ELF-1 (cell line): ENCODE measurements around the gene DHX40.
"Not testable (repeated sequence)": the region's sequence is repeated elsewhere in the genome, so short reads cannot be mapped to it uniquely, and the experiment has no call there.

Source experiments
- DNase-seq: peaks from one replicate; pipeline ENCODE4 v3.0.0-alpha.2; 2016; ENCODE audit warnings: low read depth, low spot score

Gene DHX40, protein sequence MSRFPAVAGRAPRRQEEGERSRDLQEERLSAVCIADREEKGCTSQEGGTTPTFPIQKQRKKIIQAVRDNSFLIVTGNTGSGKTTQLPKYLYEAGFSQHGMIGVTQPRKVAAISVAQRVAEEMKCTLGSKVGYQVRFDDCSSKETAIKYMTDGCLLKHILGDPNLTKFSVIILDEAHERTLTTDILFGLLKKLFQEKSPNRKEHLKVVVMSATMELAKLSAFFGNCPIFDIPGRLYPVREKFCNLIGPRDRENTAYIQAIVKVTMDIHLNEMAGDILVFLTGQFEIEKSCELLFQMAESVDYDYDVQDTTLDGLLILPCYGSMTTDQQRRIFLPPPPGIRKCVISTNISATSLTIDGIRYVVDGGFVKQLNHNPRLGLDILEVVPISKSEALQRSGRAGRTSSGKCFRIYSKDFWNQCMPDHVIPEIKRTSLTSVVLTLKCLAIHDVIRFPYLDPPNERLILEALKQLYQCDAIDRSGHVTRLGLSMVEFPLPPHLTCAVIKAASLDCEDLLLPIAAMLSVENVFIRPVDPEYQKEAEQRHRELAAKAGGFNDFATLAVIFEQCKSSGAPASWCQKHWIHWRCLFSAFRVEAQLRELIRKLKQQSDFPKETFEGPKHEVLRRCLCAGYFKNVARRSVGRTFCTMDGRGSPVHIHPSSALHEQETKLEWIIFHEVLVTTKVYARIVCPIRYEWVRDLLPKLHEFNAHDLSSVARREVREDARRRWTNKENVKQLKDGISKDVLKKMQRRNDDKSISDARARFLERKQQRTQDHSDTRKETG

DNA sequence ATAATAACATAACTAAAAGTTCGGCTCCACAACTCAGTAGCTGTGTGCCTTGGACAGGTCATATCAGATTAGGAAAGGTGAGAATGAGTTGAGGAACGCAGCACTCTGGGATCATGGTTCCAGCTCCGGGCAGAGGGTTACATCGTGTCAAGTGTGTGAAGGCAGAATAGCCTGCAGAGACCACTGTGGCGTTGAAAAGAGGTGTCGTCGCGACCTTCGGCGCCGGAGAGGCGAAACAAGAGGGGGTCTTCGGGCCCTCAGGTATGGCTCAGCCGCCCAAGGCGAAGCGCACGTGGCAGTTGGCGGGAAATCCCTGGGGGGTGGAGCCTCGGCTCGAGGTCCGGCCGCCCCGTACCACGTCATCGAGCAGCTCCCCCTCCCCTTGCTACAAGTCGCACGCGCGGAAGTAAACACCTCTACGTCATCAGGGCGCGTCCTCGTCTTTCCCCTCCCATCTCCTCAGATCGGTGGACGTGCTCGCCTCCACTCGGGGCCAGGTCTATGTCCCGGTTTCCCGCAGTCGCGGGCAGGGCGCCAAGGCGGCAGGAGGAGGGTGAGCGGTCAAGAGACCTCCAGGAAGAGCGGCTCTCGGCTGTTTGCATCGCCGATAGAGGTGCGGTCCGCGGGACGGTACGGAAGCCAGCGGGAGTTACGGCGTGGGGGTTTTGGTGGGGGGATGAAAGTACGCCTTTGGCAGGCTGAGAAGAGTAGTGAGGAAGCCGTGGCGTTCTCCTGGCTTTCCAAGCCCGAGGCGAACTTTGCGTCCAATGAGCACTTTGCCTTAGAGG lies at the start of gene DHX40:
Gene DHX40, plus strand, starts transcription at position 440 of the 788 bp plus-strand sequence. Its CDS starts 62 bp downstream, at position 502.
- DNase-seq, result peak; percentile 97

DNA sequence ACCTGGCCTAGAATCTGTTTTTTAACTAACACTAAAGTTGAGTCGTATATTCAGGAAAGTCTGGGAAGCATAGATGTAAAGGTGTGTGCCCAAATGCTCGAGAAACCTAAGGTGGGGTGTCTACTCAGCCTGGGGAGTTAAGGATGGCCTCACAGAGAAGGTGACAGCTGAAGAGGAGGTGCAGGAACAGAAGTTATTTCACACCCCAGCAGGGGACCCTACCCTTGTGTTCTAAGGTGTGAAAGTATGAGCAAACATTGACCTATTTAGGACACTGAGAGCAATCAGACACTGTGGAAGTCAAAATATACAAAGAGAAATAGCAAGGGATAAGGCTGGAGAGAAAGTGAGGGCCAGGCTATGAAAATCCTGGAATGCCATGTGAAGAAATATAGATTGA lies 49.0 kb upstream of the DHX40 start:
- no peak for DNase-seq

DNA sequence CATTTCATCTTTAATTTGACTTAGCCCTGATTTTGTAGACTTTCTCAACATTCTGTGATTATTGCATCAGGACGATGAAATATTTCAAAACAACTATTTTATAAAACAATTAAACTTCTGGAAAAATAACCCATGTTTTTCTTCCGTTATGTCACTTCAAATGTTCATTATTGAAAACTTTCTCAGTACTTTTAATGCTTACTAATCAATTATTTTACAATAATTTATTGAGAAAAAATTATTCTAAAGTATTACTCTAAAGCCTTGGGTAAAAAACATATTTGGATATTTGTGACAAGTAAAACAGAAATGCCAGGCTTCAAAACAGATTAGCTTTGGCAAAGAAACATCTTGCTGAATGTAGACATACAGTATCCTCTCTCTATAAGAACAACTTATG lies 46.3 kb upstream of the DHX40 start:
- DNase-seq, result no peak

DNA sequence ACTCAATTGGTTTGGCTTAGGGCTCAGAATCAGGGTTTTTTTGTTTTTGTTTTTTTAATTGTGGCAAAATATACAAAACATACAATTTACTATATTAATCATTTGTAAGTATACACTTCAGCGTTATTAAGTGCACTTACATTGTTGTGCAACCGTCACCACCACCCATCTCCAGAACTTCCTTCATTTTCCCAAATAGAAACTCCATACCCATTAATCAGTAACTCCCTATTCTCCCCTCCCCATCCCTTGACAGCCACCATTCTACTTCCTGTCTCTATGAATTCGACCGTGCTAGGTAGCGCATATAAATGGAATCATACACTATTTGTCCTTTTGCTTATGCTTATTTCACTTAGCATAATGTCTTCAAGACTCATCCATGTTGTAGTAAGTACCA lies 45.2 kb upstream of the DHX40 start:
- DNase-seq, result no peak

DNA sequence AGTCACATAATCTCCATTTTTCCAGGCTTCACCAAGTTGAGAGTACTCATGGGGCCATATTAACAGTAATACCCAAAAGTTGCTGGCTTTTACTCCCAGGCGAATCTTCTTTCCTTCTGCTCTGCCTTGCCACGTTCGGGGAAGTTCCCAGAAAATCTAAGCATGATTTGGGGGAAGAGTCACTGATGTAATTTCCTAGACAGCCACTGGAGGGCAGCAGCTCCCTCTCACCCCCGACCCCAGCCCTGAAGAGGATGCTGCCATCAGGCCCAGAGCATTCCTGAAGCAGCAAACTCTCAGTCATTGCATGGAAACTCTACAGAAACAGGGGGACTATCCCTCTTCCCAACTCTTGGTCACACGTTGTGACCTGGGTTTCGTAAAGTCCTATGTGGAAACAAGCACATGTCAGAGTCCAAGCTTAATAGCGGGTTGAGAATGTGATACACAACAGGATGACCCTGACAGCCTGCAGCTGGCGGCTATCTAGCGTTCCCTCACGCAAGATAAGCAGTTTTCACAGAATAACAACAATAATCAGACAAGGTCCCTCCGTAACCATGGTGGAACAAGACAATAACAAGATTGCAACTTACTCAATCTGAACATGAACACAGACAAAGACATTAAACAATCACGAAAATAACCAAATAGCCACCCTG lies 43.8 kb upstream of the DHX40 start:
- peak; percentile 87 for DNase-seq

DNA sequence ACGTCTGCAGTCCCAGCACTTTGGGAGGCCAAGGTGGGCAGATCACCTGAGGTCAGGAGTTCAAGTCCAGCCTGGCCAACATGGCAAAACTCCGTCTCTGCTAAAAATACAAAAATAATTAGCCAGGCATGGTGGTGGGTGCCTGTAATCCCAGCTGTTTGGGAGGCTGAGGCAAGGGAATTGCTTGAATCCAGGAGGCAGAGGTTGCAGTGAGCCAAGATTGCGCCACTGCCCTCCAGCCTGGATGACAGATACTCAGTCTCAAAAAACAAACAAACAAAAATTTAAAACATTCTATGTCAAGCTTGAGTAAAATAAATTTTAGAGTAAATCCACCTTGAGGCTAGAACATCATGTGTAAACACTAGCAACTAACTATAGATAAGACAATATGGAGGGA lies 40.5 kb upstream of the DHX40 start:
- not testable (repeated sequence) for DNase-seq

DNA sequence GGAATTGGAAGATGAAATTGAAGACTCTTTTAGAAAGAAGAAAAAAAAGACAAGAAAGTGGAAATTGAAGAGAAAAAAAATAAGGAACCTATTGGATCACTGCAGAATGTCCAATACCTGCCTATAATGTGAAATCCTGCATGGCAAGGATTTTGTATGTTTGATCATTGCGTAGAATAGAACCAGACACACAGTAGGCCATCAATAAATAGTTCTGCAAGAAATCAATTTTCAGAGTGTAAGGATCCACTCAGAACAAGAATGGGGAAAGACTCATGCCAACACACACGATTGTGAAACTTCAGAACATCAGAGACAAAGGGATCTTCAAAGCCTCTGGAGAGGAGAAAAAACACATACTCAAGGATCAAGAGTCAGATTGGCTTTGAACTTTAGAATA lies 39.7 kb upstream of the DHX40 start:
- no peak for DNase-seq

DNA sequence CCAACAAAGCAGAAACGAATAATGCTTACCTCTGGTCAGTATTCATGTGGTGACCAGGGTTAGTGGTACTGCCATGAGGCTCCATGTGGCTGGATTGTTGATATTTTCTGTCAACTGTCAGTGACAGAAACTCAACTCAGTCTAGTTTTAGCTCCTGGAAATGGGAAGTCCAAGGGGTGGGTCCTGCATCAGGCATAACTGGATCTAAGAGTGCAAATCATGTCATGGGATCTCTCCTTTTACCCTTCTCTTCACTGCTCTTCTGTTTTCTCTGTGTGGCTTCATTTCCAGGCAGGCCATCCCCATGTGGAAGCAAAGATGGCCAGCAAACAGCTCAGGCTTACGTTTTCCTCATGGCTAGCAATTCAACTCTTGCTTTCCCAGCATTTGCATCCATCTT lies 39.0 kb upstream of the DHX40 start:
- no peak for DNase-seq

DNA sequence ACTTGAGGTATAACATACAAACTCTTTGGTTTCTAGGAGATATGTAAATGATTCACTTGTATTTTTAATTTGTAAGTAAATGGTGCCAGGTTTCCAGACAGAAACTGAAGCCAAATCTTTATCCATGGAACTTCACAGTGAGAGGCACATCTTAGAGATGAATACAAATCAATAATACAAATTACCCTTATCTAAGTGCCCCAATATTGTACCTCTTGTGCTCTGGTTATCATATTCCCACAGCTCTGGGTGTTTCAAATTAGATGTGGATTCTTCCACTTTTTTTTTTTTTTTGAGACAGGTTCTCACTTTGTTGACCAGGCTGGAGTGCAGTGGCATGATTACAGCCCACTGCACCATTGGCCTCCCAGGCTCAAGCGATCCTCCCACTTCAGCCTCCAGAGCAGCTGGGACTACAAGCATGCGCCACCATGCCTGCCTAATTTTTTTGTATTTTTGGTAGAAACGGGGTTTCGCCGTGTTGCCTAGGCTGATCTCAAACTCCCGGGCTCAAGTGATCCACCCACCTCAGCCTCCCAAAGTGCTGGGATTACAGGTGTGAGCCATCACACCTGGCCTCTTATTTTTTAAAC lies 38.0 kb upstream of the DHX40 start:
- DNase-seq, result no peak

DNA sequence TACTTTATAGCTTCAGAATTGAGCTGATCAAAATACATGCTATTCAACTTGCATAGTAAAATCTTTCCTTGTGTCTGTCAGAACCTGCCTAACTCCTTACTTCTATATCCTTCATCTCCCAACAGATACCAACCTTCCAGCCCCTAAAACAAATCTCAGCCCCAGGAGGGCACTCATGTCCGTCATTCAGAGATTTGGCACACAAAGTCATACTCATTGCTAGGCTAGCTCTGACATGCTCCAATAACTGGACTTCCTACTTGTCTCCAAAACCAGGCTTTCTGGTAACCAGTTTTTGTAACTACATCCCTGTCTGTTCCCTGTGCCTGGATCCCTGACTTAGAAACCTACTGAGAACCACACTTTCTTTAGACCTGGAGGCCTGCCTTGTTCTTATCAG lies 37.5 kb upstream of the DHX40 start:
- no peak for DNase-seq

DNA sequence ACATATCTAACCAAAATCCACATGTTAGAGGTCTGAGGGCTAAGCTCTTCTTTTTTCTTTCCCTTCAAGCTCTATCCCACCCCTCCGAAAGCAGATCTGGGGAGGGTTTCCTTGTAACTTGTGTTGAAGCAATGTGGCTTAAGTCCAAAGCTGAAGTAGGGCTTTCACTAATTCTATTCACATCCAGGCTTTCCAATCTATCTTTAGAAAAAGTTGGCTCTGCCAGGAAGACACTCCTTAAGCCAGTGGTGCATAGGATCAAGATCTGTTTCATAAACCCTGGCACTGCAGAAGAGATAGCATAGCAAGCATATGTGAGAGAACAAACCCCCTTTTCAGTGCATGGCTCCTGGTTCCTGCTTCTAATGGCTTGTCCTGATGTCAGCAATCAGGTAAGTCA lies 34.9 kb upstream of the DHX40 start:
- no peak for DNase-seq

DNA sequence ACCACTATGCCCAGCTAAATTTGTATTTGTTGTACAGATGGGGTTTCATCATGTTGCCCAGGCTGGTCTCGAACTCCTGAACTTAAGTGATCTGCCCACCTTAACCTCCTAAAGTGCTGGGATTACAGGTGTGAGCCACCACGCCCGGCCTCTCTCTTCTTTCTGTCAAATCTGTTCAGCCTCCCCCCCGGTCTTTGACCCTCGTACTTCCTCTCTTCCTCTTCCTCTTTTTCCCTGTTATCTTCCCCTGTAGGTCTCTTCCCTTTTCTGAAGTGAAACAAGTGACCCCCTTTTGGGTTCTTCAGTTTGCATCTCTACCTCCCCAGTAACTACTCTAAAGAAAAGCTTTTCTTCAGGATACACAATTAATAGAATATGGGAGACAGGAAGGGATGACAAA lies 31.7 kb upstream of the DHX40 start:
- DNase-seq, result no peak

DNA sequence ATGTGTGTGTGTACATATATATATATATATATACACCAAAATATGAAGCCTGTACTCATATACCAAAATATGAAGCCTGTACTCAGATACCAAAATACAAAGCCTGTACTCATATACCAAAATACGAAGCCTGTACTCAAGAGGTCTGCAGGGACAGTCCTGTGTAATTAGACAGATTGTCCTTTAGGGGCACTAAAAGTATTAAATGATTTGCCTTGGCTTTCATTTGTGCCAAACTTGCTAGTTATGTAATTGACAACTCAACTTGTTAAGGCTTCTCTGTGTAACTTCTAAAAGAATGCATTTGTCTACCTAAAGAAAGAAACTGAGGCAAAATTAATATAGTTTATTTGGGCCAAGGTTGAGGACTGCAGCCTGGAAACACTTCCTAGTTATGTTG lies 30.8 kb upstream of the DHX40 start:
- DNase-seq, result no peak

DNA sequence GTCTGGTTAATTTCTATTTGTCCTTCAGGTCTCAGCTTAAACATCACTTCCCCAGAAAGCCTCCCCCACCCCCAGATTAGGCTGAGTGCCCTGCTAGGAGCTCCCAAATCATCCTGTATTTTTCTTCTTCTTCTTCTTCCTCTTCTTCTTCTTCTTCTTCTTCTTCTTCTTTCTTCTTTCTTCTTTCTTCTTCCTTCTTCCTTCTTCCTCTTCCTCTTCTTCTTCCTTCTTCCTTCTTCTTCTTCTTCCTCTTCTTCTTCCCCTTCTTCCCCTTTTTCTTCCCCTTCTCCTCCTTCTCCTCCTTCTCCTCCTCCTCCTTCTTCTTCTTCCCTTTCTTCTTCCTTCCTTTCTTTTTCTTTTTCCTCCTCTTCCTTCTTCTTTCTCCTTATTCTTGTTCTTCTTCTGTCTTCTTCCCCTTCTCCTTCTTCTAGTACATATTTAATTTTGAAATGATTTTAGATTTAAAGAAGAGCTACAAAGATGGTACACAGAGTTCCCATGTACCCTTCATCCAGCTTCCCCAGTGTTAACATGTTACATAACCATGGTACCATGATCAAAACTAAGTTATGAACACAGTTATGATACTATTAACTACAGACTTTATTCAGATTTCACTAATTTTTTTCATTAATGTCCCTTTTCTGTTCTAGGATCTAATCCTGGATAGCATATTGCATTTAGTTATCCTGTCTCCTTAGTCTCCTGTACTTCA lies 27.1 kb upstream of the DHX40 start:
- DNase-seq, result no peak

DNA sequence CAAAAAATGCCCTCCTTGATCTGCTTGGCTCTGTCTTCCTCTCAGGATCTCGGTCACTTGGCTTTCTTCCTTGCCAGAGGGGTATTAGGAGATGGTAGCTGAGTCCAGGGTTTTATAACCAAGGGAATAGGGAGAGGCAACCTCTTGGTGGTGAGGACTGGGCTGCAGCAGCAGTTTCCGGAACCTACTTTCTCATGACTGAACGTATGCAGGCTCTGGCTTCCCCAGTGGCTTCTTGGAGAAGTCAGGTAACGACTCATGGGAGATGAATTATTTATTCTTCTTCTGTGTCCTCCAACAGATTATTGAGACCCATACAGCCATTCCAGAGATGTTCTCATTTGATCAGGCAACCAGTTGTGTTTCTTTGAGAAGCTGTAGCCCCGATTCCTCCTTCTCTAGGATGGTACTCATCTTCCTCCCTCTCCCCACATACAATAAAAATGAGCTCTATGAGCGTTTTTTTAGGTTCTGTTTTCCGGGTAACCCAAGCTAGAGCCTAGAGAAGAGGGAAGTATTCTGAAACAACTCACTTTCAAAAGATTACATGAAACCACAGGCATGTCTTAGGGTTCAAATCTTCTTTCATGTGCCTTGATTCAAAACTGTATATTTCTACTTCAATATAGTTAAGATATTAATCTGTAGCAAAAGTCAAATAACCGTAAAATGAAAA lies 22.3 kb upstream of the DHX40 start:
- no peak for DNase-seq

DNA sequence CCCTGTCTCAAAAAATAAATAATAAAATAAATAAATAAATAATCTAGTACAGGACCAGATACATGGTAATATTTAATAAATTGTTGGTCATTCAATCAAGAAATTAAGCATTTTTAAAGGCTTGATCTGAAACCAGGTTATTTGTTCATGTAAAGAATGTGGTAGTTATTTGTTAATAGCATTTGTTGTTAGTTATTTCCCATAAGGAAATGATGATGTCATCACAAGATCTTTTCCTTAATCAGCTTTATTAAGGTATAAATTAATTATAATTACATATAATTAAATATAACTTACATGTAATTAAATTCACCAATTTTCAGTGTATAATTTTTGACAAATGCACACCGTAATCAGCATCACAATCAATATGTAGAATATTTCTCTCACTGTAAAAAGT lies 19.5 kb upstream of the DHX40 start:
- no peak for DNase-seq

DNA sequence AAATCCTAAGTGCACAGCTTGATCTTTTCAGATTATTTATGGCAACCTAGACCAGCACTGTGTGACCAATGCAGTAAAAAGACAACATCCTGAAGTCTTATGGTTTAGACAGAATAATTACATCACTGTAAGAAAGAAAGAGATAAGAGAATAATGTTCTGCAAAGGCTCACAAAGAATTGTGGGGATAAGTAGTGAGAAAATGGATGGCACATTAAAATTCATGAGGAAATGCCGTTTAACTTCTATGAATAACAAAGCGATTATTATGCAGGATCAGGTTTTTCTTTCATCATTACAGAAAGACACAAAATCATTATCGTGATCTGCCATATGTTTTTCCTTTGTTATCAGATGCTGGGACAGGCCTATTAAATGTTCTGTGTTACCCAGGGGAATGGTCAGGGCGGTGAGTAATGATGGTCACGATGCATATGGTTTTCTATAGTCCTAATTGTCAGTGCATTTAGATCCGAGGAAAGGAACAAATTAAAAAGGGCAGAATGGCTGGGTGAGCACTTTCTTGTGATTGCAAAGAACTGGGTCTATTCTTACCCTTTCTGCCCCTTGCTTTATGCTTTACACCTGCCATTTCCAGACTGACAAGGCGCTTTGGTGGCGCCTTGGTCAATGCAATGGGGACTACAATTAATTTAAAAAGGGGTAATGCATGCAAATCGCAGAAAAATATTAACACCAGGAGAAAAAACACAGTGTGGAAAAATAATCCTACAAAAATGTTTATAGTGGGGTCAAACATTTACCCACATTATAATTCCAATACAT lies 18.1 kb upstream of the DHX40 start:
- DNase-seq, result no peak

DNA sequence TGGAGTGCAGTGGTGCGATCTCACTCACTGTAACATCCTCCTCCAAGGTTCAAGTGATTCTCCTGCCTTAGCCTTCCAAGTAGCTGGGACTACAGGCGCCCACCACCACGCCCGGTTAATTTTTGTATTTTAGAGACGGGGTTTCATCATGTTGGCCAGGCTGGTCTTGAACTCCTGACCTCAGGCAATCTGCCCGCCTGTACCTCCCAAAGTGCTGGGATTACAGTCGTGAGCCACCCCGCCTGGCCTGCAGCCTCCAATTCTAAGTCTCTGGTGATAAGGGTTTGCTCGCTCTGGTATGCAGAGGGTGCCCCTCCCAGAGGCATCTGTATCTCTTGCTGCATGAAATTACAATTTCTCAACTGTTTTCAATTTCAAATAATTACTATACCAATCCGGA lies 16.4 kb upstream of the DHX40 start:
- peak; percentile 18 for DNase-seq

DNA sequence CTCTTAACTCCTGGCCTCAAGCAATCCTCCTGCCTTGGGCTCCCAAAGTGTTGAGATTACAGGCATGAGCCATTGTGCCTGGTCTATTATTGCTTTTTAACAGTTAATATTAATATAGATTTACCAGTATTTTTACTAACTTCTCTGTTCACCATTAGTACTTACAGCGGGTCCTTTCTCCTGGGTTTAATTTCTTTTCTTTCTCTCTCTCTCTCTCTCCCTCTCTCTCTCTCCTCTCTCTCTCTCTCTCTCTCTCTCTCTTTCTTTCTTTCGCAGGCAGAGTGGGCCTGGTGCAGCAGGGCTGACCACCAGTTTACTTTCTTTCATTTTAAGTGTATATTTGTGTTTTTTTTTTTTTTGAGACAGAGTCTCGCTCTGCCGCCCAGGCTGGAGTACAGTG lies 14.7 kb upstream of the DHX40 start:
- DNase-seq, result no peak
